H9 (cell line): Measurements from ENCODE around the gene CTXN3. TPM values are rescaled to one million over a fixed set of nuclear protein-coding genes. Genes with fewer than 3 reads are reported as not detected.
"Not testable (repeated sequence)": the region's sequence is repeated elsewhere in the genome, so short reads cannot be mapped to it uniquely, and the experiment has no call there.

Source experiments
- DNase-seq: peaks from one replicate; pipeline ENCODE4 v3.0.0-alpha.2; 2017
- H2AFZ ChIP-seq: one replicate; pipeline ENCODE4 v1.6.1; 2013; ENCODE audit warnings: mild to moderate bottlenecking, low read length, control low read depth, moderate library complexity
- H2AK5ac ChIP-seq: 2 replicates; pipeline ENCODE4 v1.6.1; 2013; ENCODE audit warnings: low read length, control low read depth, mixed read lengths; ENCODE audit not compliant: insufficient read length
- H2BK120ac ChIP-seq: one replicate; pipeline ENCODE4 v1.6.1; 2013; ENCODE audit warnings: low read depth, mild to moderate bottlenecking, low read length, control low read depth, inconsistent platforms; ENCODE audit not compliant: poor library complexity, severe bottlenecking
- H2BK12ac ChIP-seq: 2 replicates; pipeline ENCODE4 v1.6.1; 2013; ENCODE audit warnings: low read length, control low read depth, mixed read lengths, low read depth; ENCODE audit not compliant: insufficient read length
- H2BK15ac ChIP-seq: 2 replicates; pipeline ENCODE4 v1.6.1; 2013; ENCODE audit warnings: low read depth, low read length, control low read depth
- H2BK20ac ChIP-seq: one replicate; pipeline ENCODE4 v1.6.1; 2013; ENCODE audit warnings: low read depth, mild to moderate bottlenecking, low read length, control low read depth, inconsistent platforms; ENCODE audit not compliant: poor library complexity, severe bottlenecking
- H2BK5ac ChIP-seq: 2 replicates; pipeline ENCODE4 v1.6.1; 2013; ENCODE audit warnings: low read length, control low read depth, mixed read lengths; ENCODE audit not compliant: insufficient read length
- H3K14ac ChIP-seq: 2 replicates; pipeline ENCODE4 v1.6.1; 2013; ENCODE audit warnings: low read length, control low read depth; ENCODE audit not compliant: insufficient read depth
- H3K18ac ChIP-seq: 2 replicates; pipeline ENCODE4 v1.6.1; 2013; ENCODE audit warnings: low read depth, mild to moderate bottlenecking, mixed read lengths, low read length, control low read depth; ENCODE audit not compliant: insufficient read length
- H3K23ac ChIP-seq: 2 replicates; pipeline ENCODE4 v1.6.1; 2013; ENCODE audit warnings: low read length, control low read depth, mixed read lengths, low read depth; ENCODE audit not compliant: insufficient read length
- H3K23me2 ChIP-seq: 2 replicates; pipeline ENCODE4 v1.6.1; 2013; ENCODE audit warnings: low read depth, mild to moderate bottlenecking, mixed read lengths, low read length, control low read depth; ENCODE audit not compliant: insufficient read length, poor library complexity, severe bottlenecking
- H3K27ac ChIP-seq: 2 replicates; pipeline ENCODE4 v1.5.1; 2013; ENCODE audit warnings: low read length, control low read depth, mixed read lengths, low read depth; ENCODE audit not compliant: insufficient read length
- H3K27me3 ChIP-seq: 2 replicates; pipeline ENCODE4 v1.6.1; 2013; ENCODE audit warnings: low read length, control low read depth, inconsistent platforms; ENCODE audit not compliant: insufficient read depth
- H3K4ac ChIP-seq: 2 replicates; pipeline ENCODE4 v1.6.1; 2013; ENCODE audit warnings: low read depth, mild to moderate bottlenecking, control low read depth, inconsistent platforms, low read length, moderate library complexity
- H3K4me1 ChIP-seq: 2 replicates; pipeline ENCODE4 v1.6.1; 2013; ENCODE audit warnings: low read length, control low read depth, inconsistent platforms; ENCODE audit not compliant: insufficient read depth
- H3K4me2 ChIP-seq: 2 replicates; pipeline ENCODE4 v1.6.1; 2013; ENCODE audit warnings: low read length, control low read depth, mixed read lengths; ENCODE audit not compliant: insufficient read length, insufficient read depth
- H3K56ac ChIP-seq: 2 replicates; pipeline ENCODE4 v1.6.1; 2013; ENCODE audit warnings: low read depth, mild to moderate bottlenecking, mixed read lengths, low read length, control low read depth; ENCODE audit not compliant: insufficient read length
- H3K79me1 ChIP-seq: 2 replicates; pipeline ENCODE4 v1.6.1; 2013; ENCODE audit warnings: low read depth, mild to moderate bottlenecking, moderate library complexity, low read length, control low read depth, inconsistent platforms; ENCODE audit not compliant: insufficient read depth, poor library complexity, severe bottlenecking
- H3K79me2 ChIP-seq: 2 replicates; pipeline ENCODE4 v1.6.1; 2013; ENCODE audit warnings: low read length, control low read depth, inconsistent platforms; ENCODE audit not compliant: insufficient read depth
- H3K9ac ChIP-seq: 2 replicates; pipeline ENCODE4 v1.6.1; 2013; ENCODE audit warnings: low read length, control low read depth, mixed read lengths; ENCODE audit not compliant: insufficient read length; ENCODE audit errors: extremely low read depth
- H3K9me3 ChIP-seq: one replicate; pipeline ENCODE4 v1.6.1; 2013; ENCODE audit warnings: low read depth, low read length, inconsistent platforms; ENCODE audit not compliant: control insufficient read depth
- H3T11ph ChIP-seq: one replicate; pipeline ENCODE4 v1.6.1; 2013; ENCODE audit warnings: mild to moderate bottlenecking, low read length, control low read depth, inconsistent platforms
- H4K20me1 ChIP-seq: one replicate; pipeline ENCODE4 v1.6.1; 2013; ENCODE audit not compliant: control insufficient read depth, insufficient read length, insufficient read depth
- H4K5ac ChIP-seq: 2 replicates; pipeline ENCODE4 v1.6.1; 2013; ENCODE audit warnings: low read depth, mild to moderate bottlenecking, mixed read lengths, low read length, control low read depth; ENCODE audit not compliant: insufficient read length
- H4K8ac ChIP-seq: replicated peaks from 2 replicates; pipeline ENCODE4 v1.6.1; 2013; ENCODE audit warnings: low read length, control low read depth, mixed read lengths, low read depth; ENCODE audit not compliant: insufficient read length
- H4K91ac ChIP-seq: 2 replicates; pipeline ENCODE4 v1.6.1; 2013; ENCODE audit warnings: low read depth, mild to moderate bottlenecking, moderate library complexity, mixed read lengths, low read length, control low read depth; ENCODE audit not compliant: insufficient read length
- H3K27ac Mint-ChIP-seq, 3 experiments: 2 replicates in 2 of 3; 3 replicates in 1 of 3; pipeline ENCODE4 v1.8.0; 2020 to 2021; ENCODE audit warnings: mixed read lengths in 3 of 3, mild to moderate bottlenecking in 1 of 3, moderate library complexity in 1 of 3
- H3K27me3 Mint-ChIP-seq: 2 replicates; pipeline ENCODE4 v1.8.0; 2021; ENCODE audit warnings: low read depth, mild to moderate bottlenecking, moderate library complexity, mixed read lengths
- H3K36me3 Mint-ChIP-seq, 3 experiments: 2 replicates in 2 of 3; 3 replicates in 1 of 3; pipeline ENCODE4 v1.8.0; 2020 to 2021; ENCODE audit warnings: low read depth in 3 of 3, mixed read lengths in 3 of 3; ENCODE audit not compliant: insufficient read depth in 1 of 3
- H3K4me1 Mint-ChIP-seq, 2 experiments: 2 replicates each; pipeline ENCODE4 v1.8.0; 2020; ENCODE audit warnings: mixed read lengths in 2 of 2
- H3K4me3 Mint-ChIP-seq, 2 experiments: 2 replicates in 1 of 2; 3 replicates in 1 of 2; pipeline ENCODE4 v1.8.0; 2020 to 2021; ENCODE audit warnings: mild to moderate bottlenecking in 2 of 2, mixed read lengths in 2 of 2, moderate library complexity in 1 of 2
- H3K9me3 Mint-ChIP-seq, 2 experiments: 2 replicates in 1 of 2; 3 replicates in 1 of 2; pipeline ENCODE4 v1.8.0; 2020; ENCODE audit warnings: mild to moderate bottlenecking in 2 of 2, mixed read lengths in 2 of 2, moderate library complexity in 1 of 2
- WGBS: extraction: QIAGEN DNeasy Blood & Tissue Kit; methylation state at CpG from one replicate; pipeline ENCODE4 v1.1.7; 2013; ENCODE audit warnings: missing lambda C conversion rate, low lambda C conversion rate, mixed read lengths; ENCODE audit not compliant: insufficient read length; ENCODE audit errors: extremely low coverage; 5-methylcytosine and 5-hydroxymethylcytosine counted together
- total RNA-seq: library from RNA; stranded (reverse); gene quantifications from 2 replicates; pipeline ENCODE4 v1.2.1, GENCODE V29; 2021

CTXN3 gene
- total RNA-seq, 1 experiment from 2014 or later: not detected

- not testable (repeated sequence) for H3K4me1 ChIP-seq, H3K36me3 Mint-ChIP-seq, H3K14ac ChIP-seq, H2BK12ac ChIP-seq, H2BK120ac ChIP-seq, H4K5ac ChIP-seq, H2BK20ac ChIP-seq, H3K4me2 ChIP-seq, H3K27ac ChIP-seq, H3K79me2 ChIP-seq, H2BK5ac ChIP-seq, H2BK15ac ChIP-seq, H4K20me1 ChIP-seq, H3K23ac ChIP-seq, H3K79me1 ChIP-seq, H3K4ac ChIP-seq, H4K8ac ChIP-seq, H3K4me3 Mint-ChIP-seq, DNase-seq, H2AK5ac ChIP-seq, H2AFZ ChIP-seq, H3T11ph ChIP-seq, H3K4me1 Mint-ChIP-seq, H4K91ac ChIP-seq, H3K9me3 Mint-ChIP-seq, H3K9ac ChIP-seq, H3K27me3 Mint-ChIP-seq, H3K27me3 ChIP-seq, H3K9me3 ChIP-seq, H3K18ac ChIP-seq, H3K27ac Mint-ChIP-seq, H3K23me2 ChIP-seq, H3K56ac ChIP-seq
- WGBS: no CpG with 5 or more reads among the region's 3 CpGs
These were observed 30.9 kb downstream of the CTXN3 start for GRCh38 chr5:127679691-127680330.
